Neural crest cell (in vitro differentiated cells): ENCODE measurements around the gene TXNRD1. TPM values are rescaled to one million over a fixed set of nuclear protein-coding genes. Genes with fewer than 3 reads are reported as not detected.

Experiments used
- DNase-seq: peaks from one replicate; pipeline ENCODE4 v3.0.0; 2021; ENCODE audit warnings: low read depth, mixed read lengths, low spot score
- H3K27ac Mint-ChIP-seq: one replicate; pipeline ENCODE4 v1.8.0; 2021; ENCODE audit warnings: mild to moderate bottlenecking, mixed read lengths; ENCODE audit not compliant: unreplicated experiment
- H3K27me3 Mint-ChIP-seq: 2 replicates; pipeline ENCODE4 v1.8.0; 2021; ENCODE audit warnings: low read depth, mild to moderate bottlenecking, mixed read lengths
- H3K36me3 Mint-ChIP-seq: 2 replicates; pipeline ENCODE4 v1.8.0; 2021; ENCODE audit warnings: low read depth, mild to moderate bottlenecking, mixed read lengths
- H3K4me1 Mint-ChIP-seq: 2 replicates; pipeline ENCODE4 v1.8.0; 2021; ENCODE audit warnings: mixed read lengths
- H3K4me3 Mint-ChIP-seq: one replicate; pipeline ENCODE4 v1.8.0; 2021; ENCODE audit warnings: mild to moderate bottlenecking, mixed read lengths
- H3K9me3 Mint-ChIP-seq: 2 replicates; pipeline ENCODE4 v1.8.0; 2021; ENCODE audit warnings: mixed read lengths
- total RNA-seq: library from RNA; stranded (reverse); gene quantifications from 2 replicates; pipeline ENCODE4 v1.2.1, GENCODE V29; 2021
- TF ChIP-seq, protein P1 (sequence below): fragments of 200-600 bp; sonication (generic); conservative IDR thresholded peaks from 2 replicates; pipeline ENCODE4 v1.5.0; 2021; ENCODE audit warnings: antibody characterized with exemption, mild to moderate bottlenecking

Gene TXNRD1
- total RNA-seq, 1 donor from 2014 or later: 105 TPM

- peaks cover 2% of the 10 kb centered on the region for H3K4me1 Mint-ChIP-seq
- H3K9me3 Mint-ChIP-seq: peaks cover 12% of the 10 kb centered on the region
- TF ChIP-seq, protein P1, sequence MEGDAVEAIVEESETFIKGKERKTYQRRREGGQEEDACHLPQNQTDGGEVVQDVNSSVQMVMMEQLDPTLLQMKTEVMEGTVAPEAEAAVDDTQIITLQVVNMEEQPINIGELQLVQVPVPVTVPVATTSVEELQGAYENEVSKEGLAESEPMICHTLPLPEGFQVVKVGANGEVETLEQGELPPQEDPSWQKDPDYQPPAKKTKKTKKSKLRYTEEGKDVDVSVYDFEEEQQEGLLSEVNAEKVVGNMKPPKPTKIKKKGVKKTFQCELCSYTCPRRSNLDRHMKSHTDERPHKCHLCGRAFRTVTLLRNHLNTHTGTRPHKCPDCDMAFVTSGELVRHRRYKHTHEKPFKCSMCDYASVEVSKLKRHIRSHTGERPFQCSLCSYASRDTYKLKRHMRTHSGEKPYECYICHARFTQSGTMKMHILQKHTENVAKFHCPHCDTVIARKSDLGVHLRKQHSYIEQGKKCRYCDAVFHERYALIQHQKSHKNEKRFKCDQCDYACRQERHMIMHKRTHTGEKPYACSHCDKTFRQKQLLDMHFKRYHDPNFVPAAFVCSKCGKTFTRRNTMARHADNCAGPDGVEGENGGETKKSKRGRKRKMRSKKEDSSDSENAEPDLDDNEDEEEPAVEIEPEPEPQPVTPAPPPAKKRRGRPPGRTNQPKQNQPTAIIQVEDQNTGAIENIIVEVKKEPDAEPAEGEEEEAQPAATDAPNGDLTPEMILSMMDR: no peak
- H3K27me3 Mint-ChIP-seq: no peaks in the 10 kb centered on the region
- no peak overlapping the region for H3K27ac Mint-ChIP-seq
- H3K36me3 Mint-ChIP-seq: peaks cover 3% of the 10 kb centered on the region
- H3K4me3 Mint-ChIP-seq: no peak overlapping the region
- no peak for DNase-seq
Observed at GRCh38 chr12:104183443-104183842, 32.1 kb upstream of the TXNRD1 start.

- peaks cover 10% of the 10 kb centered on the region for H3K9me3 Mint-ChIP-seq
- no peaks in the 10 kb centered on the region for H3K4me1 Mint-ChIP-seq
- H3K36me3 Mint-ChIP-seq: peaks cover 3% of the 10 kb centered on the region
- no peak overlapping the region for H3K27ac Mint-ChIP-seq
- DNase-seq: no peak
- H3K4me3 Mint-ChIP-seq: no peak overlapping the region
- H3K27me3 Mint-ChIP-seq: no peaks in the 10 kb centered on the region
- TF ChIP-seq, protein P1: no peak
Observed at GRCh38 chr12:104187446-104188155, 28.0 kb upstream of the TXNRD1 start.

DNA sequence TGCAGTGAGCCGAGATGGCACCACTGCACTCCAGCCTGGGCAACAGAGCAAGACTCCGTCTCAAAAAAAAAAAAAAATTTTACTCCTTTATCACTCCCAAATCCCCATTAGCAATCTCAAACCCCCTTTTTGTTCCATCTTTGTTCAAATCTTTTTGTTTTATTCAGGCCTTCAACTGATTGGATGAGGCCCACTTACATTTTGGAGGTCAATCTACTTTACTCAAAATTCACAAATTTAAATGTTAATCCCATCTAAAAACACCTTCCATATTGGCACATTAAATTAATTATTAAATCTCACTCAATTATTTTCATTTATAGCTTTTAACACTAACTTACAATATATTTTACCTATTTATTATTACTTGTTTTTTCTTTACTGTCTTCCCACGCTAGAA is 27.0 kb upstream of the TXNRD1 start:
- peaks cover under 1% of the 10 kb centered on the region for H3K36me3 Mint-ChIP-seq
- no peak overlapping the region for H3K27ac Mint-ChIP-seq
- no peak for DNase-seq
- H3K4me1 Mint-ChIP-seq: no peaks in the 10 kb centered on the region
- TF ChIP-seq, protein P1: no peak
- peaks cover 5% of the 10 kb centered on the region for H3K9me3 Mint-ChIP-seq
- H3K27me3 Mint-ChIP-seq: no peaks in the 10 kb centered on the region
- no peak overlapping the region for H3K4me3 Mint-ChIP-seq

GRCh38 chr12:104189915-104190555 is 25.5 kb upstream of the TXNRD1 start:
- Mint-ChIP-seq H3K4me3 (no peak overlapping the region), H3K36me3 (no peaks in the 10 kb centered on the region), H3K9me3 (peaks cover 5% of the 10 kb centered on the region), H3K27ac (no peak overlapping the region), H3K4me1 (no peaks in the 10 kb centered on the region), H3K27me3 (no peaks in the 10 kb centered on the region)
- TF ChIP-seq, protein P1: no peak
- no peak for DNase-seq

DNA sequence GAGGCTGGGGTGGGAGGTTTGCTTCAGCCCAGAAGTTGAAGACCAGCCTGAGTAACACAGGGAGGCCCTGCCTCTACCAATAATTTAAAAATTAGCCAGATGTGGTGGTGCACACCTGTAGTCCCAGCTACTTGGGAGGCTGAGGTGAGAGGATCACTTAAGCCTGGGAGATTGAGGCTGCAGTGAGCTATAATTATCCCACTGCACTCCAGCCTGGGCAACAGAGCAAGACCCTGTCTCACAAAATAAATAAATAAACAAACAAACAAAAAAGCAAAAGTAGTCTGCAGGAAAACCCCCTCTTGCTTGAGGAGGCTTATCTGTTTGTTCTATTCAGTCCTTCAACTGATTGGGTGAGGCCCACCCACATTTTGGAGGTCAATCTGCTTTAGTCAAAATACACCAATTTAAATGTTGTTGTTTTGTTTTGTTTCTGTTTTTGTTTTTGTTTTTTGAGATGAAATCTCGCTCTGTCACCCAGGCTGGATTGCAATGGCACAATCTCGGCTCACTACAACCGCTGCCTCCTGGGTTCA is 24.9 kb upstream of the TXNRD1 start:
- no peak overlapping the region for H3K4me3 Mint-ChIP-seq
- DNase-seq: no peak
- H3K27me3 Mint-ChIP-seq: no peaks in the 10 kb centered on the region
- H3K27ac Mint-ChIP-seq: no peak overlapping the region
- TF ChIP-seq, protein P1: no peak
- H3K9me3 Mint-ChIP-seq: peaks cover 2% of the 10 kb centered on the region
- no peaks in the 10 kb centered on the region for H3K36me3 Mint-ChIP-seq
- no peaks in the 10 kb centered on the region for H3K4me1 Mint-ChIP-seq
